PFSK-1 (cell line): ENCODE measurements around the gene SH3TC1.

Source experiments
- POLR2AphosphoS5 ChIP-seq: IDR thresholded peaks from 2 replicates; pipeline ENCODE4 v1.6.1; 2012; ENCODE audit warnings: low read depth, mild to moderate bottlenecking, control low read depth, low read length, moderate library complexity
- SIN3A ChIP-seq: IDR thresholded peaks from 2 replicates; pipeline ENCODE4 v1.6.1; 2012; ENCODE audit warnings: mild to moderate bottlenecking, low read length, moderate library complexity, borderline replicate concordance; ENCODE audit not compliant: insufficient read depth
- TAF1 ChIP-seq: IDR thresholded peaks from 2 replicates; pipeline ENCODE4 v1.6.1; 2012; ENCODE audit warnings: low read length, control low read depth, borderline replicate concordance; ENCODE audit not compliant: insufficient read depth
- TF ChIP-seq, protein P1 (sequence below), 2 experiments: IDR thresholded peaks; 2 replicates each; pipeline versions ENCODE4 v1.6.1 to v1.8.0; 2011 to 2012; ENCODE audit warnings: low read depth in 2 of 2, low read length in 2 of 2, control low read depth in 1 of 2, inconsistent platforms in 1 of 2, mild to moderate bottlenecking in 1 of 2, moderate library complexity in 1 of 2; ENCODE audit not compliant: insufficient read depth in 1 of 2

DNA sequence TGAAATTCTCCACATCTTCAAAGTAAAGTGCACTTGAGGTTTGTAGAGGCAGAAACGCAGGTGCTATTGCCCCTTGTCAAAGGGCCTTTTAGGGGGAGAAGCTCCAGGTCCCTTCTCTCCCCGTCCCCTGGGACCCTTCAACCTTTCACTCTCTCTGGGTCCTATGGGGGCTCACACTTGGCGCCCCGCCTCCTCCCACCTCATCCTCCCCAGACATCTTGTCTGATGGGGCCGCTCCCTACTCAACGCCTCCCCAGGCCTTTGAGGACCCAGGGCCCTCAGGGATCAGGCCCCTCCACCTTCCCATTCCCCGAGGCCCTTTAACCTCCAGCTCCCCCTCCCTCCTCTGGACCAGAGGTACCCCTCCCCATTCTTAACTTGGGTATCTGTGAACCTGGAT lies 69.1 kb downstream of the SH3TC1 start:
- TF ChIP-seq, protein P1, sequence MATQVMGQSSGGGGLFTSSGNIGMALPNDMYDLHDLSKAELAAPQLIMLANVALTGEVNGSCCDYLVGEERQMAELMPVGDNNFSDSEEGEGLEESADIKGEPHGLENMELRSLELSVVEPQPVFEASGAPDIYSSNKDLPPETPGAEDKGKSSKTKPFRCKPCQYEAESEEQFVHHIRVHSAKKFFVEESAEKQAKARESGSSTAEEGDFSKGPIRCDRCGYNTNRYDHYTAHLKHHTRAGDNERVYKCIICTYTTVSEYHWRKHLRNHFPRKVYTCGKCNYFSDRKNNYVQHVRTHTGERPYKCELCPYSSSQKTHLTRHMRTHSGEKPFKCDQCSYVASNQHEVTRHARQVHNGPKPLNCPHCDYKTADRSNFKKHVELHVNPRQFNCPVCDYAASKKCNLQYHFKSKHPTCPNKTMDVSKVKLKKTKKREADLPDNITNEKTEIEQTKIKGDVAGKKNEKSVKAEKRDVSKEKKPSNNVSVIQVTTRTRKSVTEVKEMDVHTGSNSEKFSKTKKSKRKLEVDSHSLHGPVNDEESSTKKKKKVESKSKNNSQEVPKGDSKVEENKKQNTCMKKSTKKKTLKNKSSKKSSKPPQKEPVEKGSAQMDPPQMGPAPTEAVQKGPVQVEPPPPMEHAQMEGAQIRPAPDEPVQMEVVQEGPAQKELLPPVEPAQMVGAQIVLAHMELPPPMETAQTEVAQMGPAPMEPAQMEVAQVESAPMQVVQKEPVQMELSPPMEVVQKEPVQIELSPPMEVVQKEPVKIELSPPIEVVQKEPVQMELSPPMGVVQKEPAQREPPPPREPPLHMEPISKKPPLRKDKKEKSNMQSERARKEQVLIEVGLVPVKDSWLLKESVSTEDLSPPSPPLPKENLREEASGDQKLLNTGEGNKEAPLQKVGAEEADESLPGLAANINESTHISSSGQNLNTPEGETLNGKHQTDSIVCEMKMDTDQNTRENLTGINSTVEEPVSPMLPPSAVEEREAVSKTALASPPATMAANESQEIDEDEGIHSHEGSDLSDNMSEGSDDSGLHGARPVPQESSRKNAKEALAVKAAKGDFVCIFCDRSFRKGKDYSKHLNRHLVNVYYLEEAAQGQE (IDR thresholded peaks at IDR 0.05; ENCODE audit: insufficient read depth in 1 of 2, low read depth in 2 of 2, low read length in 2 of 2): no peak
- TF ChIP-seq SIN3A (no peak), POLR2AphosphoS5 (no peak), TAF1 (no peak)
